Brain pericyte (primary cell): Measurements from ENCODE around the gene PAQR7.

ENCODE experiments used
- DNase-seq: peaks from one replicate; pipeline ENCODE4 v3.0.0-alpha.2; 2012; ENCODE audit warnings: low read depth, low spot score

The PAQR7 gene

DNA sequence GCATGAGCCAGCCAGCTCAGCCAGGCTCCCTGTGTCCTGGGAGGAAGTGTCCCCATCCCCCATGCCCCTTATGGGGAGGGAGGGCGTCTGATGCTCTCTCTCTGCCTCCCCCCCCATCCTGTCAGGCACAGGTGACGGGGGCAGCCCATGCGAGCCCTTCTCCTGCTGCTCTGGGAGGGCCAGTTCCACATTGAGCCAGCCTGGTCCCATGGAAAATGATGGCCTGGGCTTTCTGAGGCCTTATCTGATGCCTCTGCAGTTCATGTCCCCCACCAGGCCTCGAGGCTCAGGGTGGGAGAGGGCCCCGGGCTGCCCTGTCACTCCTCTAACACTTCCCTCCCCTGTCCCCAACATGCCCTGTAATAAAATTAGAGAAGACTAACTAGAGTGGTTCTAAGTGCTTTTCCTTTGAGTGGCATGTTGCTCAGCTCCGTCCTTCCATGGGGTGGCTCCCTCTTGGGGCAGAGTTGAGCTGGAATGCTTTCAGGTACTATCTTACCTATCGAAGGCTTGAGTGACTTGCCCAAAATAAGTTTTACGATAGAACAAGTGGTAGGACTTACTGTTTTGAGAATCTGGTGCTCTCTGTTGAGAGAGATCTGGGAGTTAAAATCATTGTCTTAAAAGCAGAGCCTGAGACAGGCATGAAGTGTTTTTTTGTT is 57.5 kb downstream of the PAQR7 start:
- DNase-seq, result no peak

DNA sequence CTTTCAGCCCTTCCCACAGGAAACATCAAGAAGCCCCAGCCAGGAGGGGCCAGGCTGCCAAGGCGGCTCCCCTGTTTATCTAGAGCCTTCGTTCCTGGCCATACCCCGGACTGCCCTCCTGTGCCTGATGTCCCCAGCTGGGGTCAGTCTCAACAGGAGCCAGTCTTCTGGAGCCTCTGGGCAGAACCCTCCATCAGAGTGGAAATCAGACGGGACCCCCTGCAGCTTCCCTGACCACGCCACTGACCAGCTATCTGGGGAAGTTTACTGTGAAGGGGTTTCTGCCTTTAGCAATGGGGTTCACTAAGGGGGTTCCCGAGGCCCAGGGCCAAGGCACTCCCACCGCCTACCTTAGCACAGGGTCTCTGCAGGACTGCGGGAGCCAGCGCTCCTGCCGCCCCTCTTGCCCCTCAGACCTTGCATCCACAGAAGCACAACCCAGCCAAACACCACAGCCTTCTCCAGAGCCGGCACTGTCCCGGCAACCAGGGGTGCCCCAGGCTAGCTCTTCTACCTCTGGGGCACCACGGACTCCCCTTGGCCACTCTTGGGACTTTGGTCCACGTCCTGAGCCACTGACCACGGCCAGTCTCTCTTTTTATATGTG is 59.3 kb downstream of the PAQR7 start:
- DNase-seq, result no peak

DNA sequence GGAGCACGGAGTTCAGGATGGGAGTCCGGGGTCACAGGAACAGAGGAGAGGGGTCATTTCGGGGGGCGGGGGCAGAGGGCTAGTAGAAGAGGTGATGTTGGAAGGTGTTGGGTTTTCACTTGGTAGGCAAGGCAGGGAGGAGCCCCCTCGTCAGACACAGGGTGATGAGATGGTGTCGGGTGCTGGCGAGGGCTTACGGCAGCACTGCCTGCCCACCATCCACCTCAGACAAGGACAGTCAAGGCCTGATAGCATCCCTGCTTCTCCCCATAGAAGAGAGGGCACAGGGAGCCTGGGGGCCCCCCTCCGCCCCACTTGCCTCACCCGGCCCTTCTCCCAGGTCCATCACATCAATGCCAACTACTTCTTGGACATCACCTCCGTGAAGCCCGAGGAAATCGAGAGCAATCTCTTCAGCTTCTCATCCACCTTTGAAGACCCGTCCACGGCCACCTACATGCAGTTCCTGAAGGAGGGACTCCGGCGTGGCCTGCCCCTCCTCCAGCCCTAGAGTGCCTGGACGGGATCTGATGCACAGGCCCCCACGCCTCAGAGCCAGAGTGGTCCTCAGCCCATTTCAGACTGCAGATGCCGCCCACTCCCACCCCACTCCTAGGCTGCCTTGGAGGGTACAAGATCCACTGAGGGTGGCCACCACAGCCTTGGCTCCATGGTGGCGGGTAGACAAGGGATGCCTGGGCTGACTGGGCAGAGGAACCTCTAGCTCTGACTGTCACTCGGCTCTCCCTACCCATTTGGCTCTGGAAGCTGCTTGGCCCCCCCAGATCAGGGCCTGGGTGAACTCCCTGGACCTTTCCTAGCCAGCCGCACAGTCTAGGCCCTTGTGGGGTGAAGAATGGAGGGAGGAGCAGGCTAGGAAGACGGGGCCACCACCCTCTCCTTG is 60.0 kb downstream of the PAQR7 start:
- no peak for DNase-seq

DNA sequence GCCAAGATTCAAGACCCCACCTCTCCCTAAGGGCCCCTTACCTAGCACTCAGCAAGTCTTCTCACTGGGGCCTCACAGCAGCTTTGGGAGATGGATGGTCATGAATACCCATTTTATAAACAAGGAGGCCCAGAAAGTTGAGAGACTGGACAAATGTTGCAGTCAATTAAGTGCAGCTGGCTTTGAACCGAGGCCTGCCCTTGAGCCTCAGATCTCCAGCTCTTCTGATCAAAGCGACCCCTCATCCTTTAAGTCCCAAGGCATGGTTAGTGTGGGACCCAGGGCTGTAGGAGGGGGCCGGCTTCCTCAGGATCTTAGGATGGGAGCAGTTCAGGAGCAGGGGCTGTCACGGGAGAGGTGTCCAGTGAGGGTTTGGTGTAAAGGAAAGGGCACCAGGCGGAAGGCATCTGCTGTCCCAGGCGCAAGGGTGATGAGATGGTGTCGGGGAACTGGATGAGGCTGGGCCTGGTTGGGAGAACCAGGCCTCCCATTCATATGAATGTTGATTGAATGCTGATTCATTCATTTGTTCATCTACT is 60.9 kb downstream of the PAQR7 start:
- DNase-seq, result no peak

DNA sequence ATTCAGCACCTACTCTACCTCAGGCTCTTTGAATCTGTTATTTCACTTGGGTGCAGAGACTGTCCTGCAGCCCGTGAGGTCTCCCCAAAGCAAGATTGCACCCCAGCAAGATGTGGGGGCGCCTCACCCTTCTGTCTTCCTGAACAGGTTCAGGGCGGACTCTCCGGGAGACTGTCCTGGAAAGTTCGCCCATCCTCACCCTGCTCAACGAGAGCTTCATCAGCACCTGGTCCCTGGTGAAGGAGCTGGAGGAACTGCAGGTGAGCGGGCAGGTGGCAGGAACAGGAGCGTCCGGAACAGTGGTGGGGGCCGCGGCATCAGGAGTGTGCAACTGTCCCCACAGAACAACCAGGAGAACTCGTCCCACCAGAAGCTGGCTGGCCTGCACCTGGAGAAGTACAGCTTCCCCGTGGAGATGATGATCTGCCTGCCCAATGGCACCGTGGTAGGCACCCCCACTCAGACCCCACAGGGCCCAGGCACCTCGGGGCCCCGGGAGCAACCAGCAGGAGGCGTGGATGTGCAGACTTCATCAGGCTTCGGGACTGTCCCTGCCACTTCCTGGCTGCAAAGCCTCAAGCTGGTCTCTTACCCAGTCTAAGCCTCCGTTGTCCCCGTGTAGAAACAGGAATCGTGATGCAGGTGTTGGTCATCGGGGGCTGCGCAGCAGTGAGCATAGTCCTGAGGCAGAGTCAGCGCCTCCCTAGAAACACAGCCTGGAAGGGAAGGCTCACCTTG is 61.6 kb downstream of the PAQR7 start:
- no peak for DNase-seq

DNA sequence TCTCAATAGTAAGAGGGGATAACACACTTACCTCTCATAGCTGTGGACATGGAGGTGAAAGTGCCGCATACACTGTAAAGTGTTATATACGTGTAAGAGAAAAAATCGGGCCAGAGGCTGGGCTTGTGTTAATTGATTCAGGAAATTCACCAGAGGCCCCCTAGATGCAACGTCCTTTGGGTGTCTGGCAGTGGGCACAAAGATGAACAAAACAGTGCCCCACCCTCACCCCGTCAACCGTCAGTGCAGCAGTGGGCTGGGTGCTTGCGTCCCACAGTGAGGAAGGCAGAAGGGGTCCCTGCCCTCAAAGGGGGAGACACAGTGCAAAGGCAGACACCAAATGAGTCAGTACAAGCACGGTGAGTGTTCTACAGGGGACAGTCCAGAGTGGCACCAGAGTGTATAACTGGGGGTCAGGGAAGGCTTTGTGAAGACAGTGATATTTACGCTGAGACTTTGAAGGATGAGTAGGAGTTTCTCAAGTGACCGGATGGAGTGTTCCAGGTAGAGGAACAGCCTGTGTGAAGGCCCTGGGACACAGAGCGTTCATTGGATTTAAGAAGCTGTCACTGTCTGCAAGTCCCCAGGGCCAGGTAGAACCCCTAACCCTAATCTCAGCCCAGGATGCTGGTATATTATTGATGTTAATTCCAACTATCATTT is 62.3 kb downstream of the PAQR7 start:
- DNase-seq, result no peak
